Measurements from ENCODE around the gene RCCD1.
"Not testable (repeated sequence)": the region's sequence is repeated elsewhere in the genome, so short reads cannot be mapped to it uniquely, and the experiment has no call there.

Gene RCCD1

GRCh38 chr15:90954712-90955623 is at the start of gene RCCD1:
Gene RCCD1, plus strand, starts transcription at chr15:90954884. Its CDS starts 1,851 bp downstream, at chr15:90956735.
- peak; percentile 74 for DNase-seq (ENCODE audit: low read depth)

- DNase-seq (ENCODE audit: low read depth): no peak
Measured at GRCh38 chr15:90905306-90906180, 49.1 kb upstream of the RCCD1 start.

- no peak for DNase-seq (ENCODE audit: low read depth)
Measured at GRCh38 chr15:90906181-90906849, 48.4 kb upstream of the RCCD1 start.

DNA sequence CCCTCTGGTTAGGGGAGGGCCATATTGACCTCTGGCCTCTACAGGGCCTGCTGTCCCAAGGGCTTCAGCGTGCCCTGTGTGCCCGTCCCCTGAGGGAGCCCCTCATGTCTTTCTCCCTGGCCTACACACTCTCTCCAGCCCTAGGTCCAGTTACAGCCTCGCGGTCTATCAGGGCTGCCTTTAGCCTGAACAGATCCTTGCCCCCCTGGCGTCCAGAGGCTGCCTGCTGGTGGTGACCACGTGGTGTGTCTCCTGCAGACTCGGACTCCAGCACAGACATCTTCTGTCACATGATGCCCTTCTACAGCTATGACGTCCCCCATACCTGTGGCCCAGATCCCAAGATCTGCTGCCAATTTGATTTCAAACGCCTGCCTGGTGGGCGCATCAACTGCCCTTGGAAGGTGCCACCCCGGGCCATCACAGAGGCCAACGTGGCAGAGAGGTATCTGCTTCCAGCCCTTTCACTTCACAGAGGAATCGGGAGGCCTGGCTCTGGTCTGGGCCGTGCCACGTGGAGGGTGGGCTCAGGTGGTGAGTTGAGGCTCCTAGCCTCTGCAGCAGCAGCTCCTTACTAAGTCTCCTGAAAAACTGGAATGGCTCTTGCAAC is 47.5 kb upstream of the RCCD1 start:
- no peak for DNase-seq (ENCODE audit: low read depth)

- DNase-seq (ENCODE audit: low read depth): no peak
Measured at GRCh38 chr15:90907838-90908507, 46.7 kb upstream of the RCCD1 start.

DNA sequence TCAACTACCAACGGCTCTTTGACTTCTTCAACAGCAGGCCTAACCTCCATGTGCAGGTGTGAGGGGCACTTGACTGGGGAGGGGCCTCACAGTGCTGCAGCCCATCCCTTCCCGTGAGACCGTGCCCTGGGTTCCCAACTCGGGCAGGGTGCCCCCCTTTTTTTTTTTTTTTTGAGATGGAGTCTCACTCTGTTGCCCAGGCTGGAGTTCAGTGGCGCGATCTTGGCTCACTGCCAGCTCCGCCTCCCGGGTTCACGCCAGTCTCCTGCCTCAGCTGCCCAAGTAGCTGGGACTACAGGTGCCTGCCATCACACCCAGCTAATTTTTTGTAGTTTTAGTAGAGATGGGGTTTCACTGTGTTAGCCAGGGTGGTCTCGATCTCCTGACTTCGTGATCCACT is 45.2 kb upstream of the RCCD1 start:
- not testable (repeated sequence) for DNase-seq (ENCODE audit: low read depth)

- DNase-seq (ENCODE audit: low read depth): no peak
Measured at GRCh38 chr15:90909976-90910375, 44.7 kb upstream of the RCCD1 start.

DNA sequence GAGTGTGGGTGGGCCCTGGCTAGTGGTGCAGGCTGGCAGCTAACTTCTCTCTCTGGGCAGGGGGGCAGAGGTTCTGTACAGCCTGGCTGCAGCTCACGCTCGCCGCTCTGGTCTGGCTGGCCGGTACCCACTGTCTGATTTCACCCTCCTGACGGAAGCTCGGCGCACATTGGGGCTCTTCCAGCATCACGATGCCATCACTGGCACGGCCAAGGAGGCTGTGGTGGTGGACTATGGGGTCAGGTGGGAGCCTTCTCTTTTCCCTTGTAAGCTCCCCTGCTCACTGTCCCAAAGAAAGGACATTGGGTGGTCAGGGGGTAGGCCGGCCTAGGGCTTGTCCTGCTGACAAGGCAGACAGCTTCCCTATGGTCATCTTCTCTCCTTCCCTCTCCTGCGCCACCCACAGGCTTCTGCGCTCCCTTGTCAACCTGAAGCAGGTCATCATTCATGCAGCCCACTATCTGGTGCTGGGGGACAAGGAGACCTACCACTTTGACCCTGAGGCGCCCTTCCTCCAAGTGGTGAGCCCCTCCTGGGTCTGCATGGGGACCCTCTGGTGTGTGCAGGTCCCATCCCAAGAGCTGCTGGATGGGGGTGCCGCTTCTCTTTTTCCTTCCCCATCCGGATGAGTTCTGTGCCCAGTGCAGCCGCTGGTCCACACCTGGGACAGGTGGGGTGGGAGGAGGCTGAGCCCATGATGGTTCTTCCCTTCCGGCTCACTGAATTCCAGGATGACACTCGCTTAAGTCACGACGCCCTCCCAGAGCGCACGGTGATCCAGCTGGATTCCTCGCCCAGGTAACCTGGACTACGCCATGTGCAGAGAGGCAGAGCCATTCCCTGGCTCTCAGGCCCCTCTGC is 44.0 kb upstream of the RCCD1 start:
- no peak for DNase-seq (ENCODE audit: low read depth)

DNA sequence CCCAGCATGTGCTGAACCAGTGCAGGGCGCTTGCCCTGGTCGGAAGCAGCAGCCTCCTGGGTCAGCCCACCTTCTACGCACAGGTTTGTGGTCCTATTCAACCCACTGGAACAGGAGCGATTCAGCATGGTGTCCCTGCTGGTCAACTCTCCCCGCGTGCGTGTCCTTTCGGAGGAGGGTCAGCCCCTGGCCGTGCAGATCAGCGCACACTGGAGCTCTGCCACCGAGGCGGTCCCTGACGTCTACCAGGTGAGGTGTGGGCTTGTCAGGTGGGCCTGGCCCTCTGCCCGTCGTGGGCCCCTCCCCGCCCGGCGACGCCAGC is 43.4 kb upstream of the RCCD1 start:
- DNase-seq (ENCODE audit: low read depth): no peak

- DNase-seq (ENCODE audit: low read depth): no peak
Measured at GRCh38 chr15:90911906-90912769, 42.5 kb upstream of the RCCD1 start.

DNA sequence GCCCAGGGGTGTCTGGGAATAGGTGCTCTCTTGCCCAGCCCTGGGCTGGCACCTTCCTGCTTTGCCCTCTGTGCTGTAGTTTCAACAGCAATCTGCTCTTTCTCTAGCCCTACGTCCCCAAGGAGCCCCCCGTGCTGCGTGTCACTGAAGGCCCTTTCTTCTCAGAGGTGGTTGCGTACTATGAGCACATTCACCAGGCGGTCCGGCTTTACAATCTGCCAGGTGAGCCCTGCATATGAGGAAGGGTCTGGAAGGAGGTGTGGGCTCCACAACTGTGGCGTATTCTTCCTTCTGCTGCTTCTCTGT is 42.0 kb upstream of the RCCD1 start:
- DNase-seq (ENCODE audit: low read depth): no peak

GRCh38 chr15:90913398-90913944 is 41.2 kb upstream of the RCCD1 start:
- no peak for DNase-seq (ENCODE audit: low read depth)

DNA sequence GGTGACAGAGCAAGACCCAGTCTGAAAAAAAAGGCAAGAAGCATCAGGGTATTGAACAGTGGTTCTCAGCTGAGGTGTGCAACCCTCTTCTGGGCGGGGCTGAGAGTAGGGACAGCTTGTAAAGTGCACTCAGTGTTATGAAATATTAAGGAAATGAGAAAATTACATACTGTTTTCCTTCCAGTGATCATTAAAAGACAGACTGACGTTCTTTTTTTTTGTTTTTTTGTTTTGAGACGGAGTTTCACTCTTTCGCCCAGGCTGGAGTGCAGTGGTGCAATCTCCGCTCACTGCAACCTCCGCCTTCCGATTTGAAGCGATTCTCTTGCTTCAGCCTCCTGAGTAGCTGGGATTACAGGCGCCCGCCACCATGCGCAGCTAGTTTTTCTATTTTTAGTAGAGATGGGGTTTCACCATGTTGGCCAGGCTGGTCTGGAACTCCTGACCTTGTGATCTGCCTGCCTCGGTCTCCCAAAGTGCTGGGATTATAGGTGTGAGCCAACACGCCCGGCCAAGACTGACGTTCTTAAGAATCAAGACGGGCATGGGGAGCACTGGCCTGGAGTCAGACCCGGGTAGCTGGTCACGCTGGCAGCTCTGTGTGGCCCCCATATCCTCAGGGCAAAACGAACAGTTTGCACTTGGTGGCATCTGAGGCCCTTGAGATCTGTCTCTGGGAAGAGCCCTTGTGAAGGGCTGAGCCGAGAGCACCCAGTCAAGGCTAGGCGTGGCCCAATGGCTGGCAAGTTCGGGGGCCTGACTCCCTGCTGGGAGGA is 40.2 kb upstream of the RCCD1 start:
- no peak for DNase-seq (ENCODE audit: low read depth)

DNA sequence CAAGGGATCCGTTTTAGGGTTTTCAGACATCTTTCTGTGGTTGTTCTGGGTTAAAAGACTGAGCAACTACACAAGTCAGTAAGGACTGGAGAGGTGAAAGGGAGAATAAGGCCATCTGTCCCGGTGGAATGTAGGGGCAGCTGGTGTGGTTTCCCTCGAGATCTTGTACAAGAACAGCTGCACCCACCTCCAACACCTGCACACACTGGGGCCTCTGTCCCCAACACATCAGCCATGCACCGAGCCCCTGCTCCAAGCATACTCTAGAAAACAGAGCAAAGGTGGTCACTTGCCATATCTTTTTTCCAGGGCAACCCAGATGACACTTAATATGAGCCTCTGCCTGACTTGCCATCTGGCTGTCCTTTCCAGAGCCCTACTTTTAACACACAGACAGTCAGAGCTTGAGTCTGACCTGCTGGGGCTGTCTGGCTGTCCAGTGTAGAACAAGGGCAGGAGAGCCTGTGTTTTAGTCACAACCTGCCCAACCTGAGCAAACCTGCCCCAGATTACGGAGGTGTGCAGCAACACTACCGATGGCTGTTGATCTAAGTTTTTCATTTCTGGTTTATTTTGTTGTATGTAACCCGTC is 39.4 kb upstream of the RCCD1 start:
- no peak for DNase-seq (ENCODE audit: low read depth)

DNA sequence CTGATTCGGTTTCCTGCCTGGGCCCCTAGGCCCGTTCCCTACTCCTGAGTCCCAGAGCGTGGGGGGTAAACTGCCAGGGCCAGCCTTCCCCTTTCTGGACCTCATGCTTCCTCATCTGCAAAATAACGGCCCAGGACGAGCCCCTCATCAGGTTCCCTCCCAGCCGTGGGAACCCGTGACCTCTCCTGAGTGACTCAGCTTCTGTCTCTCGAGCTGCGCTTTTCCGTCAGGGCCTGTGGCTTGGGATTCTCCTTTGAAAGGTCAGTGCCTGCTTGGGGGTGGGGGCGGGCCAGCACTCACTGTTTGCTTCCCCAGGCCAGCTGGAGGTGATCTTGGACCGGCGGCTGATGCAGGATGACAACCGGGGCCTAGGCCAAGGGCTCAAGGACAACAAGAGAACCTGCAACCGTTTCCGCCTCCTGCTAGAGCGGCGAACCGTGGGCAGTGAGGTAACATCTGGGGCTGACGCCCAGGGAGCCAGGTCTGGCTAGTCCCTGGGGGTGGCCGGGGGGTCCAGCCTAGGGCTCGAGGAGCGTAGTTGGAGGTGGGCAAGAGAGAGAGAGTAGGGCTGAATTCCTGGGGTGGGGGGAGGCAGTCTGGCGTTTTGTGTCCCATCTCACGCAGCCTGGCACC is 38.8 kb upstream of the RCCD1 start:
- no peak for DNase-seq (ENCODE audit: low read depth)

DNA sequence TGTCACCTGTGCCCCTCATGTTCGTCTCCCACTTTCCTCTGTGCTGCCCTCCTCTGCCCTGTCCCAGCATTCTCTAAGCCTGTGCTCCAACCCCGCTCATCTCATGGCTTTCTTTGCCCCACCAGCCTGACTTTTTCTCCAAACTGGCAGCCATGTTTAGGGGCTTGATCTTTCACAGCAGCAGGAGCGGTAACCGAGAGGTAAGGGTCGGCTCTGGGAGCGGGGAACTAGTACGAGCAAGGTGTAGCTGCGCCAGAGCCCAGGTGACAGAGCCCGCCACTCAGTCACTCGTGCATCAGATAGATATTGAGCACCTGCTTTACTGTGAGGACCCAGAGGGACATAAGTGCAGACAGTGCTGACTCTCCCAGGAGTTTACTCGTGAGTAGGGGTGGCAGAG is 38.2 kb upstream of the RCCD1 start:
- DNase-seq (ENCODE audit: low read depth): no peak

DNA sequence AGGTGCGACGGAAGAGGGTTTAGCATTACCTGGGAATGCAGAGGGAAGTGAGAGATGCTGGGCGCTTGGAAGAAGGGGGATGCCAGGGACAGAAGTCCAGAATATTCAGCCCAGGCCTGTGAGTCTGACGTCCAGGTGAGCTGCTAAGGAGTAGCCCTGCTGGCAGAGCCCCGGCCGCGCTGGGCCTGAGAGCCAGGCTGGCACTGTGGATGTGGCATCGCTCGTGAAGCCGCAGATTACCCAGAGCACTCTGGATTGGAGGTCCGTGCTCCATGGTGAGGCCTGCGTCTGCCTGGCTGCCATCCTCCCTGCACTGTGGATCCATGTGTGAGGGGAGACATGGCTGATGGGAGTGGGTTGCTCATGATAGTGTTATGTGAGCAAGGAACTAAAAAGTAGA is 37.1 kb upstream of the RCCD1 start:
- no peak for DNase-seq (ENCODE audit: low read depth)
